SK-N-SH treated with all-trans-retinoic acid at 6 μM for 48 hours (cell line): ENCODE data around the gene TMEM150A.

Experiments
- ATAC-seq: fragments of 200-7000 bp; cut with Tn5 transposase; 3 replicates; pipeline ENCODE4 v1.9.1; 2020; ENCODE audit warnings: mild to moderate bottlenecking, moderate library complexity
- BACH2 ChIP-seq: fragments of 250-450 bp; sonication (Bioruptor Pico); IDR thresholded peaks from 2 replicates; pipeline ENCODE4 v1.9.0; 2021; ENCODE audit warnings: mild to moderate bottlenecking, borderline replicate concordance
- CSDC2 ChIP-seq: fragments of 250-450 bp; sonication (Bioruptor Pico); IDR thresholded peaks from 2 replicates; pipeline ENCODE4 v1.5.0; 2020; ENCODE audit warnings: mild to moderate bottlenecking, moderate library complexity
- ESRRG ChIP-seq: fragments of 250-450 bp; sonication (Bioruptor Pico); IDR thresholded peaks from 2 replicates; pipeline ENCODE4 v1.6.1; 2021; ENCODE audit warnings: mild to moderate bottlenecking
- GLIS3 ChIP-seq: fragments of 250-450 bp; sonication (Bioruptor Pico); IDR thresholded peaks from 2 replicates; pipeline ENCODE4 v1.5.0; 2020; ENCODE audit warnings: mild to moderate bottlenecking, moderate library complexity
- ISL1 ChIP-seq: fragments of 250-450 bp; sonication (Bioruptor Pico); IDR thresholded peaks from 2 replicates; pipeline ENCODE4 v2.1.2; 2022; ENCODE audit warnings: mild to moderate bottlenecking, moderate library complexity
- OSR1 ChIP-seq: fragments of 250-450 bp; sonication (Bioruptor Pico); IDR thresholded peaks from 2 replicates; pipeline ENCODE4 v1.8.0; 2022; ENCODE audit warnings: moderate library complexity, mild to moderate bottlenecking, inconsistent platforms
- PATZ1 ChIP-seq: fragments of 250-450 bp; sonication (Bioruptor Pico); IDR thresholded peaks from 2 replicates; pipeline ENCODE4 v1.8.0; 2020; ENCODE audit warnings: mild to moderate bottlenecking, moderate library complexity, borderline replicate concordance
- POU6F1 ChIP-seq: fragments of 250-450 bp; sonication (Bioruptor Pico); IDR thresholded peaks from 2 replicates; pipeline ENCODE4 v1.8.0; 2021; ENCODE audit warnings: low read depth, mild to moderate bottlenecking, moderate library complexity, borderline replicate concordance
- PPARA ChIP-seq: fragments of 250-450 bp; sonication (Bioruptor Pico); IDR thresholded peaks from 2 replicates; pipeline ENCODE4 v1.5.0; 2020; ENCODE audit warnings: mild to moderate bottlenecking, borderline replicate concordance
- RARB ChIP-seq: fragments of 250-450 bp; sonication (Bioruptor Pico); IDR thresholded peaks from 2 replicates; pipeline ENCODE4 v1.8.0; 2021; ENCODE audit warnings: mild to moderate bottlenecking, moderate library complexity
- SNAI2 ChIP-seq: fragments of 250-450 bp; sonication (Bioruptor Pico); IDR thresholded peaks from 2 replicates; pipeline ENCODE4 v1.5.0; 2020; ENCODE audit warnings: mild to moderate bottlenecking, moderate library complexity
- TCF4 ChIP-seq: fragments of 250-450 bp; sonication (Bioruptor Pico); IDR thresholded peaks from 2 replicates; pipeline ENCODE4 v1.8.0; 2021; ENCODE audit warnings: mild to moderate bottlenecking, moderate library complexity, borderline replicate concordance
- TOX ChIP-seq: fragments of 250-450 bp; sonication (Bioruptor Pico); IDR thresholded peaks from 2 replicates; pipeline ENCODE4 v1.8.0; 2021; ENCODE audit warnings: mild to moderate bottlenecking, moderate library complexity, borderline replicate concordance
- ZC3H10 ChIP-seq: fragments of 250-450 bp; sonication (Bioruptor Pico); IDR thresholded peaks from 2 replicates; pipeline ENCODE4 v1.5.1; 2021; ENCODE audit warnings: mild to moderate bottlenecking, moderate library complexity
- ZFP3 ChIP-seq: fragments of 250-450 bp; sonication (Bioruptor Pico); IDR thresholded peaks from 2 replicates; pipeline ENCODE4 v1.5.0; 2020; ENCODE audit warnings: mild to moderate bottlenecking, moderate library complexity
- ZFP30 ChIP-seq: fragments of 450-650 bp; formaldehyde crosslinking; IDR thresholded peaks from 2 replicates; pipeline ENCODE4 v1.5.0; 2022; ENCODE audit warnings: mild to moderate bottlenecking, moderate library complexity
- TF ChIP-seq, protein P1 (sequence below): fragments of 250-450 bp; sonication (Bioruptor Pico); IDR thresholded peaks from 2 replicates; pipeline ENCODE4 v1.5.1; 2021; ENCODE audit warnings: mild to moderate bottlenecking, moderate library complexity
- TF ChIP-seq, protein P2 (sequence below): fragments of 250-450 bp; sonication (Bioruptor Pico); IDR thresholded peaks from 2 replicates; pipeline ENCODE4 v1.5.1; 2020; ENCODE audit warnings: low read depth, mild to moderate bottlenecking, moderate library complexity

Gene TMEM150A, protein sequence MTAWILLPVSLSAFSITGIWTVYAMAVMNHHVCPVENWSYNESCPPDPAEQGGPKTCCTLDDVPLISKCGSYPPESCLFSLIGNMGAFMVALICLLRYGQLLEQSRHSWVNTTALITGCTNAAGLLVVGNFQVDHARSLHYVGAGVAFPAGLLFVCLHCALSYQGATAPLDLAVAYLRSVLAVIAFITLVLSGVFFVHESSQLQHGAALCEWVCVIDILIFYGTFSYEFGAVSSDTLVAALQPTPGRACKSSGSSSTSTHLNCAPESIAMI

GRCh38 chr2:85602476-85603234, at the start of gene TMEM150A:
TSS of gene TMEM150A (minus strand) at chr2:85602698. CDS start at chr2:85601948, 750 bp downstream.
- ATAC-seq = peak; percentile 95
- TF ChIP-seq OSR1 (CRISPR knock-in tag) = no peak
- 0 out of 2 replicates have a peak, but pooled peaks have one; percentile 38 for TF ChIP-seq SNAI2
- peak; percentile 51; the same call in 1 of the 2 replicates for TF ChIP-seq ZFP3 (CRISPR knock-in tag)
- TF ChIP-seq TCF4 (CRISPR knock-in tag) = no peak

- ATAC-seq = no peak
- TF ChIP-seq OSR1 (CRISPR knock-in tag) (no peak), ZC3H10 (CRISPR knock-in tag) (no peak), ZFP30 (CRISPR knock-in tag) (no peak), CSDC2 (CRISPR knock-in tag) (no peak), GLIS3 (CRISPR knock-in tag) (no peak), ESRRG (no peak)
- TF ChIP-seq, protein P1, sequence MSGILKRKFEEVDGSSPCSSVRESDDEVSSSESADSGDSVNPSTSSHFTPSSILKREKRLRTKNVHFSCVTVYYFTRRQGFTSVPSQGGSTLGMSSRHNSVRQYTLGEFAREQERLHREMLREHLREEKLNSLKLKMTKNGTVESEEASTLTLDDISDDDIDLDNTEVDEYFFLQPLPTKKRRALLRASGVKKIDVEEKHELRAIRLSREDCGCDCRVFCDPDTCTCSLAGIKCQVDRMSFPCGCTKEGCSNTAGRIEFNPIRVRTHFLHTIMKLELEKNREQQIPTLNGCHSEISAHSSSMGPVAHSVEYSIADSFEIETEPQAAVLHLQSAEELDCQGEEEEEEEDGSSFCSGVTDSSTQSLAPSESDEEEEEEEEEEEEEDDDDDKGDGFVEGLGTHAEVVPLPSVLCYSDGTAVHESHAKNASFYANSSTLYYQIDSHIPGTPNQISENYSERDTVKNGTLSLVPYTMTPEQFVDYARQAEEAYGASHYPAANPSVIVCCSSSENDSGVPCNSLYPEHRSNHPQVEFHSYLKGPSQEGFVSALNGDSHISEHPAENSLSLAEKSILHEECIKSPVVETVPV (CRISPR knock-in tag) = no peak
- TF ChIP-seq, protein P2, sequence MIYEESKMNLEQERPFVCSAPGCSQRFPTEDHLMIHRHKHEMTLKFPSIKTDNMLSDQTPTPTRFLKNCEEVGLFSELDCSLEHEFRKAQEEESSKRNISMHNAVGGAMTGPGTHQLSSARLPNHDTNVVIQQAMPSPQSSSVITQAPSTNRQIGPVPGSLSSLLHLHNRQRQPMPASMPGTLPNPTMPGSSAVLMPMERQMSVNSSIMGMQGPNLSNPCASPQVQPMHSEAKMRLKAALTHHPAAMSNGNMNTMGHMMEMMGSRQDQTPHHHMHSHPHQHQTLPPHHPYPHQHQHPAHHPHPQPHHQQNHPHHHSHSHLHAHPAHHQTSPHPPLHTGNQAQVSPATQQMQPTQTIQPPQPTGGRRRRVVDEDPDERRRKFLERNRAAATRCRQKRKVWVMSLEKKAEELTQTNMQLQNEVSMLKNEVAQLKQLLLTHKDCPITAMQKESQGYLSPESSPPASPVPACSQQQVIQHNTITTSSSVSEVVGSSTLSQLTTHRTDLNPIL (CRISPR knock-in tag) = no peak
These were observed 49.6 kb upstream of the TMEM150A start for GRCh38 chr2:85652056-85652455.

- ATAC-seq = no peak
- TF ChIP-seq SNAI2 (no peak), ZFP3 (CRISPR knock-in tag) (no peak), PATZ1 (no peak)
- TF ChIP-seq, all 23 proteins: peak for 0
These were observed 48.6 kb upstream of the TMEM150A start for GRCh38 chr2:85651097-85651496.

- ATAC-seq = no peak
These were observed 48.0 kb upstream of the TMEM150A start for GRCh38 chr2:85650456-85650855.

More at GRCh38 chr2:85650456-85650855, 48.0 kb upstream of the TMEM150A start:
- TF ChIP-seq, protein P1 (CRISPR knock-in tag) = no peak
- no peak for TF ChIP-seq ISL1
- no peak for TF ChIP-seq ZC3H10 (CRISPR knock-in tag)
- no peak for TF ChIP-seq PPARA (CRISPR knock-in tag)
- TF ChIP-seq ZFP3 (CRISPR knock-in tag) = no peak
- no peak for TF ChIP-seq TOX (CRISPR knock-in tag)
- no peak for TF ChIP-seq OSR1 (CRISPR knock-in tag)
- no peak for TF ChIP-seq ZFP30 (CRISPR knock-in tag)
- TF ChIP-seq PATZ1 = no peak
- no peak for TF ChIP-seq ESRRG
- TF ChIP-seq, protein P2 (CRISPR knock-in tag) = no peak
- TF ChIP-seq BACH2 (CRISPR knock-in tag) = no peak
- no peak for TF ChIP-seq POU6F1 (CRISPR knock-in tag)
- TF ChIP-seq SNAI2 = no peak
- TF ChIP-seq TCF4 (CRISPR knock-in tag) = no peak
- TF ChIP-seq GLIS3 (CRISPR knock-in tag) = no peak
- TF ChIP-seq RARB (CRISPR knock-in tag) = no peak
- no peak for TF ChIP-seq CSDC2 (CRISPR knock-in tag)
